Measurements from ENCODE around the gene ASPSCR1.

The ASPSCR1 gene

GRCh38 chr17:82041144-82041814, 63.9 kb downstream of the ASPSCR1 start:
- no peak for DNase-seq (ENCODE audit: low read depth)

GRCh38 chr17:82042649-82043048, 65.2 kb downstream of the ASPSCR1 start:
- no peak for DNase-seq (ENCODE audit: low read depth)

GRCh38 chr17:82043507-82043906, 66.1 kb downstream of the ASPSCR1 start:
- no peak for DNase-seq (ENCODE audit: low read depth)

- DNase-seq (ENCODE audit: low read depth): no peak
These were observed 68.6 kb downstream of the ASPSCR1 start for GRCh38 chr17:82045936-82046484.

GRCh38 chr17:82046903-82047302, 69.5 kb downstream of the ASPSCR1 start:
- DNase-seq (ENCODE audit: low read depth): no peak

- DNase-seq (ENCODE audit: low read depth): no peak
These were observed 70.0 kb downstream of the ASPSCR1 start for GRCh38 chr17:82047379-82047778.

- DNase-seq (ENCODE audit: low read depth): no peak
These were observed 70.6 kb downstream of the ASPSCR1 start for GRCh38 chr17:82047914-82048570.

GRCh38 chr17:82048571-82048971, 71.1 kb downstream of the ASPSCR1 start:
- no peak for DNase-seq (ENCODE audit: low read depth)

- DNase-seq (ENCODE audit: low read depth): no peak
These were observed 71.7 kb downstream of the ASPSCR1 start for GRCh38 chr17:82049106-82049505.

GRCh38 chr17:82049521-82049971, 72.1 kb downstream of the ASPSCR1 start:
- no peak for DNase-seq (ENCODE audit: low read depth)

GRCh38 chr17:82050152-82050760, 72.8 kb downstream of the ASPSCR1 start:
- DNase-seq (ENCODE audit: low read depth): no peak

- DNase-seq (ENCODE audit: low read depth): peak; percentile 21
These were observed 73.6 kb downstream of the ASPSCR1 start for GRCh38 chr17:82050761-82051641.

GRCh38 chr17:82051776-82052637, 74.6 kb downstream of the ASPSCR1 start, which contains the start of the genes GPS1 and RFNG:
GPS1 (plus strand) TSS chr17:82051898; CDS start chr17:82051932, 34 bp downstream.
RFNG (minus strand) TSS chr17:82051811; CDS start chr17:82051766, 45 bp downstream.
- DNase-seq (ENCODE audit: low read depth): peak; percentile 48

- no peak for DNase-seq (ENCODE audit: low read depth)
These were observed 75.2 kb downstream of the ASPSCR1 start for GRCh38 chr17:82052638-82053059.

GRCh38 chr17:82053130-82053529, 75.7 kb downstream of the ASPSCR1 start:
- DNase-seq (ENCODE audit: low read depth): no peak

GRCh38 chr17:82053556-82054263, 76.3 kb downstream of the ASPSCR1 start:
- no peak for DNase-seq (ENCODE audit: low read depth)

GRCh38 chr17:82054351-82055022, 77.1 kb downstream of the ASPSCR1 start:
- no peak for DNase-seq (ENCODE audit: low read depth)

- no peak for DNase-seq (ENCODE audit: low read depth)
These were observed 77.9 kb downstream of the ASPSCR1 start for GRCh38 chr17:82055023-82055964.

All from fibroblast of gingiva (primary cell).